Testis (tissue), 2 donors: ENCODE data around the gene DNAJC19.

Source experiments
- POLR2A ChIP-seq: fragments of 450-650 bp; IDR thresholded peaks from one replicate; pipeline ENCODE4 v1.6.1; 2017; ENCODE audit warnings: antibody characterized with exemption, mild to moderate bottlenecking, moderate library complexity
- TF ChIP-seq, protein P1 (sequence below), 3 experiments: fragments of 450-650 bp in 2 of 3; fragments of 200-600 bp in 1 of 3; sonication (generic) in 1 of 3; IDR thresholded peaks; one replicate each; pipeline ENCODE4 v1.5.1; 2016 to 2019; ENCODE audit warnings: antibody characterized with exemption in 3 of 3, mild to moderate bottlenecking in 2 of 3, moderate library complexity in 1 of 3

DNA sequence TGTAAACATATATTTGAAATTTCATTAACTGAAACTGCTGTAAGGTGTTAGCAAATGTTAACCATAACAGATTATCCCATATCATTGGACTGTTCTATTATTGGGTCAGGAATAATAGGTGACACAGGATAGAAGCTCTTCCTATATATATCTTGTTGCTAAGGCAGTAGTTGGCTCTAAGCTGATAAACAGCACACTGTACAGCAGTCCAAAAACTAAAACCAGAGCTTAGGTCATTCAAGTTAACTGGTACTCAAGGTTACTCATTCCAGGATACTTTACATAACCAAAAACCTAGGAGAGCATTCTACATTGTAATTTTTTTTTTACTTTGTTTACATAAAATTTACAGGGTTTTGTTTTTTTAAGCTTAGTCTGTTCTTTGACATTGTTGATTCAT lies 8.9 kb downstream of the DNAJC19 start:
- TF ChIP-seq, protein P1, sequence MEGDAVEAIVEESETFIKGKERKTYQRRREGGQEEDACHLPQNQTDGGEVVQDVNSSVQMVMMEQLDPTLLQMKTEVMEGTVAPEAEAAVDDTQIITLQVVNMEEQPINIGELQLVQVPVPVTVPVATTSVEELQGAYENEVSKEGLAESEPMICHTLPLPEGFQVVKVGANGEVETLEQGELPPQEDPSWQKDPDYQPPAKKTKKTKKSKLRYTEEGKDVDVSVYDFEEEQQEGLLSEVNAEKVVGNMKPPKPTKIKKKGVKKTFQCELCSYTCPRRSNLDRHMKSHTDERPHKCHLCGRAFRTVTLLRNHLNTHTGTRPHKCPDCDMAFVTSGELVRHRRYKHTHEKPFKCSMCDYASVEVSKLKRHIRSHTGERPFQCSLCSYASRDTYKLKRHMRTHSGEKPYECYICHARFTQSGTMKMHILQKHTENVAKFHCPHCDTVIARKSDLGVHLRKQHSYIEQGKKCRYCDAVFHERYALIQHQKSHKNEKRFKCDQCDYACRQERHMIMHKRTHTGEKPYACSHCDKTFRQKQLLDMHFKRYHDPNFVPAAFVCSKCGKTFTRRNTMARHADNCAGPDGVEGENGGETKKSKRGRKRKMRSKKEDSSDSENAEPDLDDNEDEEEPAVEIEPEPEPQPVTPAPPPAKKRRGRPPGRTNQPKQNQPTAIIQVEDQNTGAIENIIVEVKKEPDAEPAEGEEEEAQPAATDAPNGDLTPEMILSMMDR (IDR thresholded peaks at IDR 0.05) = no peak
- no peak for TF ChIP-seq POLR2A
